NOMO-1 treated with DMSO at 0.1 percent for 48 hours (cell line): ENCODE results near the gene BCAS1.
"Not testable (repeated sequence)": the region's sequence is repeated elsewhere in the genome, so short reads cannot be mapped to it uniquely, and the experiment has no call there.

Experiments
- DNase-seq: peaks from one replicate; lab custom pipeline; 2025; ENCODE audit not compliant: unreplicated experiment; lab: John Stamatoyannopoulos, UW

The BCAS1 gene

GRCh38 chr20:54023406-54023805 lies 47.0 kb downstream of the BCAS1 start:
- DNase-seq: no peak

DNA sequence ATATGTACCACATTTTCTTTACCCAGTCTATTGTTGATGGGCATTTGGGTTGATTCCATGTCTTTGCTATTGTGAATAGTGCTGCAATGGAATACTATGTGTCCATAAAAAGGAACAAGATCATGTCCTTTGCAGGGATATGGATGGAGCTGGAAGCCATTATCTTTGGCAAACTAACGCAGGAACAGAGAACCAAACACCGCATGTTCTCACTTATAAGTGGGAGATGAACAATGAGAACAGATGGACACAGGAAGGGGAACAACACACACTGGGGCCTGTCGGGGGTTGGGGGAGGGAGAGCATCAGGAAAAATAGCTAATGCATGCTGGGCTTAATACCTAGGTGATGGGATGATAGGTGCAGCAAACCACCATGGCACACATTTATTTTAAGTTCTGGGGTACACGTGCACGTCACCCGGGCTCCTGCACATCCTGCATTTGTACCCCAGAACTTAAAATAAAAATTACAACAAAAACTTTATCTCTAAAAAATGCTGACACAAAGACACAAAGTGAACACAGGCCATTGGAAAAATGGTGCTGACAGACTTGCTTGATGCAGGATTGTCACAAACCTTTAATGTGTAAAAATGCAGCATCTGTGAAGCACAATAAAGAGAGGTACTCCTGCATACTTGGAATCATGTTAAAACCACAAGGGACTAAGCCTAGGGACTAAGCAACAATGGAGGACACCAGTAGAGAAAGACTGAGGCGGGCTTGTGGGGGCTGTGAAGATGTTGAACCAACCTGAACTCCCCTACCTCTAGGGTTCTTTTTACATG lies 48.8 kb downstream of the BCAS1 start:
- no peak for DNase-seq

GRCh38 chr20:54020868-54021267 lies 49.5 kb downstream of the BCAS1 start:
- no peak for DNase-seq

DNA sequence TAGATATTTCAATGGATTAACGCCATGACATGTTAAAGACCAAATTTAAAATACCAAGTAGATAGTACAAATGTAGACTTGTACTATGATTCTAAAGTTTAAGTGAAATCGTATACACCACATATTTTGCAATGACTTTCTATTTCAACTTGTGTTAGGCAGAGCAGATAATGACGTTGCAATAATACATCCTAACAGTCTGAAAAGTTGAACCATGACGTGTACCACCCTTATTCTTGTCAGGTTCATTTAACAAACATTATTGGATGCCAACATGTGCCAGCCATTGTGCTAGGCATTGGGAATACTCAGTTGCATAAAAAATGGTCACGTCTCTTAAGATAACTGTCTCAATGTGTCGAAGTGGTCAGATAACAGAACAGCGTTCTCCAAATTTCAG lies 50.0 kb downstream of the BCAS1 start:
- DNase-seq: no peak

- DNase-seq: no peak
Observed at GRCh38 chr20:54019585-54019984, 50.8 kb downstream of the BCAS1 start.

GRCh38 chr20:54019127-54019526 lies 51.3 kb downstream of the BCAS1 start:
- DNase-seq: no peak

DNA sequence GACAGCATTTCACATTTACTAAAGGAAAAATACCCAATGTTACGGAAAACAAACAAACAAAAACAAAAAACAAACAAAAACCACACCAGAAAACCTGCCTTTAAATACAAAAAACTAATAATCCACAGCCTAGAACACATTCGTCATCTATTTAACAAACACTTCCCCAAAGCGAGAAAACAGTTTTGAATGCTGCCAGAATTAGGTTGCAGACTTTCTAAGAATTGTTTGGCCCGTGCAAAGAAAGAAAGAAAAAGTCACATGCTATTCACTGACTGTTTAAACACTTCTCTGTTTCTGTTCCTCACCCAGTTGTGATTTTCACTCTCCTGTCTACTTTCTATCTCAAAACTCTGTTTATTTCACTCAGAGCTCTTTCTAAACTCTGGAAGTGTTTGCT lies 52.5 kb downstream of the BCAS1 start:
- peak; percentile 74 for DNase-seq

DNA sequence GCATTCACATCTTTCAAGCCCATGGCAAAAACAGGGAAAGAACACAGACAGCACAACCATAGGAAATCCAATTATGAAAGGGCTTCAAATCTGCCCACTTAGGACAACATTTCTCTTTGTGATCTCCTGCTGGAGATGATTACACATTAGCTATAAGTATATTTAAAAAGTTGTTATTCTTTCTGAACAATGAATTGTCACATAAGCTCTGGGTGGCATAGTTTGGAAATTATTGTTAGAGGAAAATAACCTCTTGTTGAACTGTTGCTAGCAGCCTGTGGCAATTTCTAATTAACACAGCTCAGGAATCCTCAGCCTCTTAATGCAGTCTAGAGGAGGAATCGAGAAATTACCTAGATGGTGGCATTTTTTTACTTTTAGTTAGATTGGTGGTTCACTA lies 54.9 kb downstream of the BCAS1 start:
- DNase-seq: no peak

DNA sequence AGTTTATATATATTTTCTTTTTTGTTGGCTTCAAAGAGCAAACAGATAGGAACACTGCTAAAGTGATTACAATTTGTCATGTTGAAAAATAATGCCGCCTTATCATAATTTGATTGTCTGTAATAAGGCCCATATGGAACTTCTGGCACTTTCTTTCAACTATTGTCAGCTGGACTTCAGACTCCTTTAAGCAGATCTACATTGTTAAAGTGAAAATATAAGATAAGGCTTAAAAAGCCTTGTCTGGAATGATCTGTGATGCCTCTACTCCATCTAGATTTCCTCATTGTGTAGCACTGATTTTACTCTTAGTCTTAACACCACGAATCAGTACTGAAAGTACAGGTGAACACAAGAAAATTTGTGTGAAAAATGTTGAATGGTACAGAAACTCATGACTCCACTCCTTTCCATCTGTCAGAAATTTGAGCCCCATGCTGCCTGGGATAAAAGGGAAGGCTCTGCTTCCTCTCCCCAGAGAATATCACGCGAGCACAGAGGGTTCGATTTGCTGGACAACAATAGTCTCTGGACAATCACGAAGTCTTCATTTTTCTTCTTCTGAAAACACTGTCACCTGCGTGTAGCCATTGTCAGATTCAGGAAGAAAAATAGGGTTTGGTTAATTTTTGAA lies 56.0 kb downstream of the BCAS1 start:
- no peak for DNase-seq

GRCh38 chr20:54013471-54013870 lies 56.9 kb downstream of the BCAS1 start:
- DNase-seq: no peak

DNA sequence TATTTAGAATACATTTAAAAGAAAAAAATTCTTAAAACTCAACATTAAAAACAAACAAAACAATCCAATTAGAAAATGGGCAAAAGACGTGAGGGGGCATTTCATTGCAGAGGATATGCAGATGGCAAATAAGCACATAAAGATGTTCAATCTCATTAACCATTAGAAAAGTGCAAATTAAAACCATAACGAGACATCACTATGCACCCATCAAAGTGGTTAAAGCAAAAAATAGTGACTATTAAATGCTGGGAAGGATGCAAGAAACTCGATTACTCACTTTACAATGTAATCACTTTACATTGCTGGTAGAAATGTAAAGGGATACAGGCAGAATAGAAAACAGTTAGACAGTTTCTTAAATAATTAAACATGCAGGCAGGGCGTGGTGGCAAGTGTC lies 59.0 kb downstream of the BCAS1 start:
- no peak for DNase-seq

- DNase-seq: not testable (repeated sequence)
Observed at GRCh38 chr20:54006216-54006615, 64.2 kb downstream of the BCAS1 start.

- DNase-seq: no peak
Observed at GRCh38 chr20:54005524-54005923, 64.9 kb downstream of the BCAS1 start.

- no peak for DNase-seq
Observed at GRCh38 chr20:54004445-54004844, 65.9 kb downstream of the BCAS1 start.

- DNase-seq: no peak
Observed at GRCh38 chr20:54002741-54003140, 67.7 kb downstream of the BCAS1 start.

- DNase-seq: no peak
Observed at GRCh38 chr20:54002056-54002575, 68.3 kb downstream of the BCAS1 start.

DNA sequence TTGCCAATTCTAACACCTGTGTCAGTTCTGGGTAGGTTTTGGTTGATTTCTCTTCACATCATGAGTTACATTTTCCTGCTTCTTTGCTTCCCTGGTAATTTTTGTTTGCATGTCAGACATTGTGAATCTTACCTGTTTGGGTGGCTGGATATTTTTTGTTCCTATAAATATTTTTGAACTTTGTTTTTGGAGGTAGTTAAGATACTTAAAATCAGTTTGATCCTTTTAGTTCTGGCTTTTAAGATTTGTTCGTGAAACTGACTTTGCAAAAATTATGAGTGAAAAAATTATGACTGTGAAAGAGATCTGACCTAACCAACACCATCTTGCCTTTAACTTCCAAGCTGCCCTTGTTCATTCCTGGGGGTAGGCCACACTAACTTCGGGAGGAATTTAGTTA lies 69.5 kb downstream of the BCAS1 start:
- no peak for DNase-seq

- no peak for DNase-seq
Observed at GRCh38 chr20:54000262-54000661, 70.1 kb downstream of the BCAS1 start.

GRCh38 chr20:53999077-53999476 lies 71.3 kb downstream of the BCAS1 start:
- DNase-seq: no peak

DNA sequence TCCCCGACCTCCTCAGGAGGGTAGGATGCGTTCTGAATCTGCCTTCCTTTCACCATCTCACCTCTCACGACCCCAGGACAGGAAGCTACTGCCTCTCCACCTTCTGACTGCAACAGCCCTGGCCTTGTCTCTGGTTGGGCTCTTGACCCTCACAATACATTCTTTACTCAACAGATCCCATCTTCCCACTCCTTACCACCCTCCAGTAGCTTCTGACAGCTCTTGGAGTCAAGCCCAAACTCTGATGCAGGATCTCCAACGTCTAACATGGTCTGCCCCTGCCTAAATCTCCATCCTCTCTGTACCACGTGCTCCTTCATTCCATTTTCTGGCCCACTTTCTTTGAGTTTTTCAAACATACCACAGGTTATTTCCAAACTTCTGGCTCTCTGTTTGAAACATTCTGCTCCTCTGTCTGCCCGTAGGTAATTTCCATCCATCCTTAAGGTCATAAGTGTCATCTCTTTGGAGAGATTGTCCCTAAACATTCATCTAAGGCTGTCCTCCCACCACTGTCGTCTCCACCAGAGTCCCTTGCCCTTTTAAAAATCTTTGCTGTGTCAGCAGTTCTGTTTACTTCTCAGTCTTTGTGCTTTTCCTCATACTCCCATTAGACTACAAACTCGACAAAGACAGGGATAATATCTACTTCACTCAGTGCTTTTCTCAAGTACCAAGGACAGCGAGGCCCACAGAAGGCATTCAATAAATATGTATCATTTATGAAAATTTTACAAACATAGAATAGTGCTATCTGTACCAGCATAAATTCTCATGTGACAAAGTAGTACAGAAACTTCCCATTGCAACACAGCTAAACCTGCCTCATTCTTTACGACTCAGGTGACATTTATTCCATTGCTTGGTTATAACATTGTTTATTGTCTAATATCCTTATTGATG lies 73.6 kb downstream of the BCAS1 start:
- no peak for DNase-seq

DNA sequence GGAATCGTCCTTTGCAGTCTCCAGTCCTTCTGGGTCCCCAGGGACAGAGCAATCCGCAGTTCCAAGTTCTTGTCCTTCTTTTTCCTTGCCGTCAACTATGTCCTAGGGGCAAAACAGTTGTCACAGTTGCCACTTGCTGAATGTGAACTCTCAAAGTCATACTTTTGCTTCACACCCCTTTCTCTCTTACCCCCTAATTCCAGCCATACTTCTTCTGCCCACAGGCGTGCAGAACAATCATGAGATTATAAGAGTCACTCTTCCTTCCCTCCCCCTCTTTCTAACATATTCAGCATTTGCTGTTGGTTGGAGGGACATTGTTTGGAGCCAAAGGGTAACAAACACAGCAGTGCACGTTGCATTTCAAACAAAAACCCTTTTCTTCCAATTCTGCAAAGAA lies 74.4 kb downstream of the BCAS1 start:
- no peak for DNase-seq

DNA sequence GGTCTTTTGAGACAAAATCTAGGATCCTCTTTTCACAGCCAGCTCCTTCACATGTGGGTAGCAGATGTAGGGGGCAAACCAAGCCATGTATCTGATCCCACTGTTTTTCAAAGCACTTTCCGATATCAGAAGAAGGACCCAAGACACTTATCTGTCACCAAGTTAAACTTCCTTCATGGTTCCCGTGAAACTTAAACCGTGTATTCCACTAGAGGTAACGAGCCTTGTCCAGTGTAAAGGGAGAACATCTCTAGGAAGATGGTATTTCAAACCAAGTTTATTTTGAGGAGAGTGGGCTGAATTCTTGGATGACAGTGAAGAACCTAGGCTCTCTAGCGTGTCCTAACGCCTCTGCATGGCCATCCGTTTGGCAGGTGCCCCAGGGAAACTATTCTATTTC lies 76.3 kb downstream of the BCAS1 start:
- no peak for DNase-seq
